Cardiac fibroblast (primary cell): ENCODE measurements around the gene ITGB2.

Source experiments
- DNase-seq, 2 donors: peaks; one replicate each; pipeline versions ENCODE4 v3.0.0 to v3.0.0-alpha.2; 2010; ENCODE audit warnings: low read depth in 2 of 2
- H3K4me3 ChIP-seq, 2 donors: replicated peaks in 1 of 2; 1 replicate in 1 of 2; 2 replicates in 1 of 2; pipeline ENCODE4 v1.5.1; 2011; ENCODE audit warnings: low read depth in 2 of 2, low read length in 2 of 2, mild to moderate bottlenecking in 2 of 2, moderate library complexity in 1 of 2
- CTCF ChIP-seq: IDR thresholded peaks from one replicate; pipeline ENCODE4 v1.5.1; 2011; ENCODE audit warnings: low read depth, mild to moderate bottlenecking, low read length, inconsistent platforms

ITGB2 gene

GRCh38 chr21:44893948-44894656, 26.6 kb downstream of the ITGB2 start:
- DNase-seq = no peak
- H3K4me3 ChIP-seq = no peak overlapping the region
- no peak for TF ChIP-seq CTCF

- no peak overlapping the region for H3K4me3 ChIP-seq
- no peak for DNase-seq
- TF ChIP-seq CTCF = no peak
Observed at GRCh38 chr21:44893278-44893556, 27.5 kb downstream of the ITGB2 start.

GRCh38 chr21:44892536-44893277, 28.0 kb downstream of the ITGB2 start:
- no peak overlapping the region for H3K4me3 ChIP-seq
- peak; percentile 64 to 65 for DNase-seq
- peak; percentile 97 for TF ChIP-seq CTCF

GRCh38 chr21:44892095-44892494, 28.6 kb downstream of the ITGB2 start:
- H3K4me3 ChIP-seq = no peak overlapping the region
- DNase-seq = no peak
- no peak for TF ChIP-seq CTCF

- no peak for TF ChIP-seq CTCF
- DNase-seq = no peak
Observed at GRCh38 chr21:44891631-44892031, 29.1 kb downstream of the ITGB2 start.

GRCh38 chr21:44890961-44891541, 29.6 kb downstream of the ITGB2 start:
- H3K4me3 ChIP-seq = no peak overlapping the region
- DNase-seq = no peak
- TF ChIP-seq CTCF = no peak

More at GRCh38 chr21:44891631-44892031, 29.1 kb downstream of the ITGB2 start:
- H3K4me3 ChIP-seq = no peak overlapping the region
